ENCODE results near the gene HPF1.

DNA sequence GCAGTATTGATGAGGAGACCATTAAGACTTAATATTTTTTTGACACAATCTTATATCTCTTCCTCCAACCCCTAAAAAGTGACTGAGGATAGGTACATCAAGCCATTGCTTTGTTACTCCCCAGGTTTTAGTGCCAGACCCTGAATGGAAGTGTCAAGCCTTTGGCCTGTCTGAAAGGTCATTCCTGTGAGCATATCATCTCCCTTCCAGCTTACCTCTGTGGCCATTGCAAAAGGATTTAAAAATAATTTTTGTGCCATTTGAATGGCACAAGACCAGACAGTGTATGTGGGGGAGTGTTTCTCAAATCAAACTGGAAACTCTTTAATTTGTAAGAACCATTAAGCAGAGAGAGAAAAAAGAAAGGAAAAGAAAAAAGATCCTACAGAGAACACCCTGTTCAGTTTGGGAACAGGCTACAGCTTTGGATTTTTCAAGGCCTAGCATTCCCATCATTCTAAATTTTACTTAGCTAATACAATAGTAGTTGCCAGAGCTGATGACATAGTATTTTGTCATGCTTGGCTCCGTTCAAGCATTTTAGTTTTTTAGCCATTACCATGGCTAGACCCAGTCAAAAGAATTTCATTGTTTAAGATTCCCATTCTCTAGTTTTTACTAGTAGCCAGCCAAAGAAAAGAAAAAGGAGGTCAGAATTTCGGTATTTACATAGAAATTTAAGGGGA is 49.6 kb downstream of the HPF1 start:
- TF ChIP-seq POLR2A (IDR thresholded peaks at IDR 0.05), result no peak
- TF ChIP-seq, protein P1, sequence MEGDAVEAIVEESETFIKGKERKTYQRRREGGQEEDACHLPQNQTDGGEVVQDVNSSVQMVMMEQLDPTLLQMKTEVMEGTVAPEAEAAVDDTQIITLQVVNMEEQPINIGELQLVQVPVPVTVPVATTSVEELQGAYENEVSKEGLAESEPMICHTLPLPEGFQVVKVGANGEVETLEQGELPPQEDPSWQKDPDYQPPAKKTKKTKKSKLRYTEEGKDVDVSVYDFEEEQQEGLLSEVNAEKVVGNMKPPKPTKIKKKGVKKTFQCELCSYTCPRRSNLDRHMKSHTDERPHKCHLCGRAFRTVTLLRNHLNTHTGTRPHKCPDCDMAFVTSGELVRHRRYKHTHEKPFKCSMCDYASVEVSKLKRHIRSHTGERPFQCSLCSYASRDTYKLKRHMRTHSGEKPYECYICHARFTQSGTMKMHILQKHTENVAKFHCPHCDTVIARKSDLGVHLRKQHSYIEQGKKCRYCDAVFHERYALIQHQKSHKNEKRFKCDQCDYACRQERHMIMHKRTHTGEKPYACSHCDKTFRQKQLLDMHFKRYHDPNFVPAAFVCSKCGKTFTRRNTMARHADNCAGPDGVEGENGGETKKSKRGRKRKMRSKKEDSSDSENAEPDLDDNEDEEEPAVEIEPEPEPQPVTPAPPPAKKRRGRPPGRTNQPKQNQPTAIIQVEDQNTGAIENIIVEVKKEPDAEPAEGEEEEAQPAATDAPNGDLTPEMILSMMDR (IDR thresholded peaks at IDR 0.05), result no peak
